DOHH2 (cell line): Measurements from ENCODE around the gene TMEM106C.

Experiments used
- H3F3A ChIP-seq: fragments of 200-600 bp; sonication (generic), shearing (Covaris generic); 2 replicates; pipeline ENCODE4 v1.6.0; 2016; ENCODE audit warnings: antibody characterized with exemption, mild to moderate bottlenecking; ENCODE audit not compliant: control insufficient read depth, insufficient read depth
- H3K27ac ChIP-seq: fragments of 200-600 bp; sonication (generic); 2 replicates; pipeline ENCODE4 v1.5.1; 2014; ENCODE audit warnings: low read depth, mild to moderate bottlenecking, low read length, moderate library complexity
- H3K27me3 ChIP-seq: fragments of 200-600 bp; sonication (generic); 2 replicates; pipeline ENCODE4 v1.6.1; 2014; ENCODE audit warnings: mild to moderate bottlenecking, low read length, mixed read lengths; ENCODE audit not compliant: control insufficient read depth
- H3K36me3 ChIP-seq: fragments of 200-600 bp; sonication (generic); 2 replicates; pipeline ENCODE4 v1.6.1; 2014; ENCODE audit warnings: mild to moderate bottlenecking, low read length, moderate library complexity, mixed read lengths; ENCODE audit not compliant: control insufficient read depth
- H3K4me1 ChIP-seq: fragments of 200-600 bp; sonication (generic); 2 replicates; pipeline ENCODE4 v1.6.1; 2014; ENCODE audit warnings: mild to moderate bottlenecking, low read length, mixed read lengths; ENCODE audit not compliant: control insufficient read depth
- H3K4me2 ChIP-seq: fragments of 200-600 bp; sonication (generic); 2 replicates; pipeline ENCODE4 v1.6.0; 2014; ENCODE audit warnings: mild to moderate bottlenecking, low read length, moderate library complexity
- H3K4me3 ChIP-seq: fragments of 200-600 bp; sonication (generic); 2 replicates; pipeline ENCODE4 v1.5.1; 2014; ENCODE audit warnings: mild to moderate bottlenecking, low read length, mixed read lengths
- H3K79me2 ChIP-seq: fragments of 200-600 bp; sonication (generic); 2 replicates; pipeline ENCODE4 v1.6.1; 2014; ENCODE audit warnings: mild to moderate bottlenecking, low read length, mixed read lengths; ENCODE audit not compliant: control insufficient read depth
- H3K9me2 ChIP-seq: fragments of 200-600 bp; sonication (generic); replicated peaks from 2 replicates; pipeline ENCODE4 v1.6.1; 2014; ENCODE audit warnings: mild to moderate bottlenecking, low read length, mixed read lengths; ENCODE audit not compliant: control insufficient read depth
- H3K9me3 ChIP-seq: fragments of 200-600 bp; sonication (generic); 2 replicates; pipeline ENCODE4 v1.6.1; 2014; ENCODE audit warnings: antibody characterized with exemption, low read length, mixed read lengths; ENCODE audit not compliant: control insufficient read depth, insufficient read depth
- H4K20me1 ChIP-seq: fragments of 200-600 bp; sonication (generic); 2 replicates; pipeline ENCODE4 v1.6.0; 2014; ENCODE audit warnings: low read depth, mild to moderate bottlenecking, antibody characterized with exemption, low read length, moderate library complexity; ENCODE audit not compliant: control insufficient read depth, insufficient read depth
- CTCF ChIP-seq: fragments of 200-600 bp; sonication (generic); IDR thresholded peaks from one replicate; pipeline ENCODE4 v1.5.1; 2014; ENCODE audit warnings: antibody characterized with exemption, mild to moderate bottlenecking, low read depth, low read length; ENCODE audit not compliant: poor library complexity, severe bottlenecking
- EZH2phosphoT487 ChIP-seq: fragments of 200-600 bp; sonication (generic); IDR thresholded peaks from 2 replicates; pipeline ENCODE4 v1.6.1; 2017; ENCODE audit warnings: borderline replicate concordance, mild to moderate bottlenecking, antibody characterized with exemption, low read length, moderate library complexity, mixed read lengths

TMEM106C gene

GRCh38 chr12:47986291-47986660 lies 22.9 kb downstream of the TMEM106C start:
- H3K9me2 ChIP-seq: no peaks in the 10 kb centered on the region
- no peak overlapping the region for H3K4me2 ChIP-seq
- H3K27me3 ChIP-seq: no peaks in the 10 kb centered on the region
- TF ChIP-seq EZH2phosphoT487: no peak
- no peak for TF ChIP-seq CTCF
- H3K4me1 ChIP-seq: peaks cover 21% of the 10 kb centered on the region
- no peak overlapping the region for H3K4me3 ChIP-seq
- no peaks in the 10 kb centered on the region for H4K20me1 ChIP-seq
- H3K9me3 ChIP-seq: no peaks in the 10 kb centered on the region
- H3K36me3 ChIP-seq: no peaks in the 10 kb centered on the region
- peaks cover 4% of the 10 kb centered on the region; the same call in 1 of the 2 replicates for H3F3A ChIP-seq
- H3K27ac ChIP-seq: no peak overlapping the region
- H3K79me2 ChIP-seq: no peaks in the 10 kb centered on the region

- H4K20me1 ChIP-seq: no peaks in the 10 kb centered on the region
- H3K9me2 ChIP-seq: no peaks in the 10 kb centered on the region
- no peaks in the 10 kb centered on the region for H3K27me3 ChIP-seq
- no peak for TF ChIP-seq CTCF
- TF ChIP-seq EZH2phosphoT487: no peak
- H3K4me2 ChIP-seq: no peak overlapping the region
- H3F3A ChIP-seq: peaks cover 4% of the 10 kb centered on the region; the same call in 1 of the 2 replicates
- H3K36me3 ChIP-seq: no peaks in the 10 kb centered on the region
- H3K9me3 ChIP-seq: no peaks in the 10 kb centered on the region
- no peaks in the 10 kb centered on the region for H3K79me2 ChIP-seq
- no peak overlapping the region for H3K4me3 ChIP-seq
- peaks cover 21% of the 10 kb centered on the region for H3K4me1 ChIP-seq
- no peak overlapping the region for H3K27ac ChIP-seq
These were observed 23.4 kb downstream of the TMEM106C start for GRCh38 chr12:47986832-47987231.

- Histone ChIP-seq H3K4me2 (no peak overlapping the region), H3K27me3 (no peaks in the 10 kb centered on the region), H3K36me3 (no peaks in the 10 kb centered on the region), H3K4me3 (no peak overlapping the region), H3K9me3 (no peaks in the 10 kb centered on the region), H4K20me1 (no peaks in the 10 kb centered on the region), H3K79me2 (no peaks in the 10 kb centered on the region), H3K9me2 (no peaks in the 10 kb centered on the region), H3F3A (peaks cover 4% of the 10 kb centered on the region; the same call in 1 of the 2 replicates), H3K27ac (no peak overlapping the region), H3K4me1 (peaks cover 21% of the 10 kb centered on the region)
- TF ChIP-seq EZH2phosphoT487 (no peak), CTCF (no peak)
These were observed 24.1 kb downstream of the TMEM106C start for GRCh38 chr12:47987411-47988072.
